NCI-H1092 treated with DMSO at 0.1 percent for 48 hours (cell line): ENCODE measurements around the gene FAM107B.
"Not testable (repeated sequence)": the region's sequence is repeated elsewhere in the genome, so short reads cannot be mapped to it uniquely, and the experiment has no call there.

ENCODE experiments used
- DNase-seq: peaks from one replicate; lab custom pipeline; 2025; lab: John Stamatoyannopoulos, UW

FAM107B gene

DNA sequence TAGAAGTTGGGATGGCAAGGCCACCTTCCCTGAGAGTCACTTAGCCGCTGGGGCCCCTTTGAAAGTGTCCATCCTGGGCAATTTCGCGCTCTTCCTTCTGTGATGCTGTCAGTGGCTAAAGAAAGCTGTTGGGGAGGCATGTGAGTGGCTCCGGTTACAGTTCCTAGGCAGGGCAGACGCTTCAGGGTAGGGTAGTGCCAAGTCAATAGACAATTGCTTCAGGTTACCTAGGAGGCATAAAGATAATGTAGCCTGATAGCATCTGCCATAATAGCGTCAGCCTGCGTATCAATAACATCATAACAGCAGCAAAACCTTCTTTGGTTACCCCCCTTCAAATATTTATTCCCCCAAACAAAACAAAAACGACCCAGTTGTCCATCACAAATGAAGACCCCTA, at the start of gene FAM107B:
FAM107B (minus strand) TSS at position 101 of the 400 bp plus-strand sequence. CDS start 234 bp downstream, outside the sequence.
- DNase-seq = peak; percentile 19

DNA sequence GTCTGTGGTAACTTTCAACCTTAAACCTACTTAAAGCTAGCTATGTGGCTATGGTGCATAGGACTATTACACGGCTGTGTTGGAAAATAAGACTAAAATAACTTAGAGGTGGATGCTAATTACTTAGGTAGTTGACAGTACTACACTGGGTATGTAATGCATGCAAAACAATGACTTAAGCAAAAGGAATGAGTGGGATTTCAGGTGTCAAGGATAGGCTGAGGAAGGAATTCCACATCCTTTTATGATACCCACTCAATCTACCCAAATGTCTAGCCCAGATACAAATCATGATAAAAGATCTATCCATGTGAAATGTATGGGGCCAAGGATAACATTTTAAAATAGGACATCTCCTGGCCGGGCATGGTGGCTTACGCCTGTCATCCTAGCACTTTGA, 49.3 kb upstream of the FAM107B start:
- no peak for DNase-seq

DNA sequence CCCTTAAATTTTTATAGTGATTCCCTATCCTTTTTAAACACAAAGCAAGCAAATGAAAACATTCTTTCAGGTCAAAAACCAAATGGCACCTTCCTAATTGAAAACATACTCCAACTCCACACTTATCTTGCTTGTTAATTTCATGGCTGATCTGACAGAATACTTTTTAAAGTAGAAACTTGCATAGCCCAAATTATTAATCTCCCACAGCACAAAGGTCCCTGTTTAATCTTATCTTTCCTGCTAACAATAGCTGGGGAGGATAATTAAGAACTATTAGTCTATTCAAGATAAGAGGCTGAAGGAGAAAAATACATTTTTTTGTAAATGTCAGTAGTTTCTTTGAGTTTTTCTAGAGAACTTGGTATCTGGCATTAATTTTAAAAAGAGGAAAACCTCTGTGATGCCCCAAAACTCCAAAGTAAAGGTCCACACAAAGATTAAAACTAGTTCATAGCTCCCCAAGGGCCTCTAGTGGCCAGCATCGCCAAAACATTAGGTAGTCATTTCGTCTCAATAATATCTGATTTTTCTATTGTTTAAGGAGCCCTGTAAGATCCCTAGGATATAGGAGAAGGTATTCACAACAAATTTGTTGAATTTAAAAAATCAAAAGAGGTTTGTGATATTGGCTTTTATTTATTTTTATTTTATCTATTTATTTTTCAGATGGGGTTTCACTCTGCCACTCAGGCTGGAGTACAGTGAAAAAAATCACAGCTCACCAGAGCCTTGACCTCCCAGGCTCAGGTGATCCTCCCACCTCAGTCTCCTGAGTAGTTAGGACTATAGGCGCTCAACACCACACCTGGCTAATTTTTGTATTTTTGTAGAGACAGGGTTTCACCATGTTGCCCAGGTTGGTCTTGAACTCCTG, 48.4 kb upstream of the FAM107B start:
- DNase-seq = peak; percentile 36

- DNase-seq = no peak
Observed at GRCh38 chr10:14821635-14822375, 47.1 kb upstream of the FAM107B start.

GRCh38 chr10:14820775-14821154, 46.1 kb upstream of the FAM107B start:
- no peak for DNase-seq

DNA sequence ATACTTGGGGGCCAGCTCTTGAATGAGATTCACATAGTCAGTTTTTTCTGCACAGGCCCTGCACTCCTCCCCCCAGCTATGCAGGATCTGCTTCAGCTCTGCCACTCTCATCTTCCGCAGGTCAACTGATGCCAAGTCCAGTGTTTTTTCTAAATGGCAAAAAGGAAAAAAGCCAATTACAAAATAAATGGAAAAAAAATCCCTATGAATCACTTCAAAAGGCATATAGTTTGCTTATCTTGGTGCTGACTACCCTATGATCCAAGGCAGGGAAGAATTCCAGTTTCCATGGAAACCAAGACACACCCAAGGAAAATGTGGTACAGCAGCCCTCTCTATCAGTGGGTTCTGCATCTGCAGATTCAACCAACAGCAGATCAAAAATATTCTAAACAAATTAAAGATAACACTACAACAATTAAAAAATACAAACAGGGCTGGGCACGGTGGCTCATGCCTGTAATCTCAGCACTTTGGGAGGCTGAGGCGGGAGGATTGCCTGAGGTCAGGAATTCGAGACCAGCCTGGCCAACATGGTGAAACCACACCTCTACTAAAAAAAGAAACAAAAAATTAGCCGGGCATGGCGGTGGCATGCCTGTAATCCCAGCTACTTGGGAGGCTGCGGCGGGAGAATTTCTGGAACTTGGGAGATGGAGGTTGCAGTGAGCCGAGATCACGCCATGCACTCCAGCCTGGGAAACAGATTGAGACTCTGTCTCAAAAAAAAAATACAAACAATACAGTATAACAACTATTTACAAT, 45.5 kb upstream of the FAM107B start:
- no peak for DNase-seq

- not testable (repeated sequence) for DNase-seq
Observed at GRCh38 chr10:14816717-14817116, 42.0 kb upstream of the FAM107B start.

- DNase-seq = no peak
Observed at GRCh38 chr10:14815681-14816080, 41.0 kb upstream of the FAM107B start.

DNA sequence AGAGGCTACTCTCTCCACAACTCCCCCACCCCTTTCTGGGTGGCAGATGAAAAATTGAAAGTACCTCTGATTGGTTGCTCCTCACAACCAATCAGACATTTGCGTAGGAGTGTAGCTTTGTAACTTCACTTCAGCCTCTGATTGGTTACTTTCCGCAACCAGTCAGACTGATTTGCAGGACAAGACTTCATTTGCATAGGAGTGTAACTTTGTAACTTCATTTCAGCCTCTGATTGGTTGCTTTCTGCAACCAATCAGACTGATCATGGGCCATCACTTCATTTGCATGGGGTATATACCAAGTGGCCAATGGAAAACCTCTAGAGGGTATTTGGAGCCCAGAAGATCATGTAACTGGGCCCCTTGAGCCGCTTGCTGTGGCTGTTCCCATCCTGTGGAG, 37.6 kb upstream of the FAM107B start:
- DNase-seq = no peak

GRCh38 chr10:14810969-14811953, 36.6 kb upstream of the FAM107B start:
- DNase-seq = no peak

DNA sequence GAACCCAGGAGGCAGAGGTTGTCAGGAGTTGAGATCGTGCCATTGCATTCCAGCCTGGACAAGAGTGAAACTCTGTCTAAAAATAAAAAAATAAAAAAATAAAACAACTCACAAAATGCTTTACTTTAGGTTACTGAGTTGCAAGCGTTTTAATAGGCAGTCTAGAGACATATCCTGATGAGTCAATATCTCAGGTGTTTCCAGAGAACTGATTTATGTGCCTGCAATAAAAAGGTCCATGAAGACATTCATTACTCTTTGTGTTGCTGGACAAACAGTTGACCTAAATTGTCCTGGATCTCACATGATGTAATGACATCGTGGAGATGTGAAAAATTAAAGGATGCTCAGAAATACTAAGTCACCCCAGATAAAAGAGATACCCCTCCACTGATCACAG, 31.6 kb upstream of the FAM107B start:
- no peak for DNase-seq

- no peak for DNase-seq
Observed at GRCh38 chr10:14803827-14804226, 29.1 kb upstream of the FAM107B start.

DNA sequence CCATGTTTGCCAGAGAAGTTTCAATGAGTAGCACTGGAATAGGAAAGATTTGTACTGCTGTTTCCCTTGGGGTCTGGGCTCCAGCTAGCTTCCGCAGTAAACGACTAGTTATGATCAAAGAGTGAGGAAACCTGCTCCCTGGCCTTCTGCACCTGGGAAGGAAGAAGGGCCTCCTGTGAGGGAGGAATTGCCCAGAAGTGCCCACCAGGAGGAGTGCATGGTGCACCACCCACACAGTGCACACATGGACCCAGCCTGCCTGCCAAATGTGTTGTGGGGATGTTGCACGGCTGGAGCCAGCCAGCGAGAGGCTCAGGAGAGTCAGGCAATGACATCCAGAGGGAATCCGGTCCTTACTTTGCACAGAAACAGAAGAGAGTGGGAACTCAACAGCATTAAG, 27.0 kb upstream of the FAM107B start:
- no peak for DNase-seq

GRCh38 chr10:14800397-14800796, 25.7 kb upstream of the FAM107B start:
- DNase-seq = no peak

- DNase-seq = no peak
Observed at GRCh38 chr10:14798636-14799035, 23.9 kb upstream of the FAM107B start.

DNA sequence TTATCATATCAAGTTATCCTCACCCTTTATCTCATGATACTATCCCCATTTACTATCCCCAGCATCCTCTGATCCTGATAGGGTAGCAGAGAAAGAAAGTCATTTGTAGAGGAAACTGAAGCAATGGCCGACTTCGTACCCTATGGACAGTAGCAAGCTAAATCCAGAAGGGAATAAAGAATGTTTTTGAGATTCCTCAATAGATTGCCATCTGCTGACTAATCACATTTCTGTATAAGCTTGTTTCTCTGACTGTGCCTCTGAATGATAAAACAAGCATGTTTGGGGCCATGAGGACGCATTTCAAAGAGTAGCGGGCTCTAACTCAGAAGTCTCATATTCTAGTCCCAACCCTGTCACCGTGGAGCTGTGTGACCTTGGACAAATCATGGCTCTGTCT, 13.2 kb upstream of the FAM107B start:
- DNase-seq = no peak

DNA sequence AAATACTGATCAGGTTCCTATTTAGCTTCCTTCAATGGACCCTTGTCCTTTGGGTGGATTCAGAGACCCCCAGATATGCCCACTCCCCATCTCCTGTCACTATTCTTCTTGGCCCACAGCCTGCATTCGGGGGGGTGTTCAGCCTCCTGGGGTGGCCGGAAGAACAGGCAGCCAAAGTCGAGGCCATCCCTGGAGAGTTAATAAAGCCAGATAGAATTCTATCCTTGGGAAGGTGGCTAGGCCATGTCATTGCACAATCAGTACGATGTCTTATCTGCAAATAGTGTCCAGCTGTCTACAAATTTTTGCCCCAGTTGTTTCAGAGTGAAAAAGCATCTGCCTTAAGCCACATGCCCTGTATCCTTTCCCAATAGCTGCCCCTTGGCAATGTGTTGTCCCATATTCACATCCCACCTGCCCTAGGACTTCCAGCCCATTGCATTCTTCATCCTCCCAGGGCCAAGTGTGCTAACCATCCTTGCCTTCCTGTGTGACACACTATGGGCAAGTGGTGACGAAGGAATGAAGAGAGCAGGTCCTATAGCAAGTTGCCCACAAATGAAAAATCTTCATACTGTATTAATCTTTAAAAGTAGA, 9.9 kb upstream of the FAM107B start:
- DNase-seq = no peak

- DNase-seq = no peak
Observed at GRCh38 chr10:14782691-14783363, 8.1 kb upstream of the FAM107B start.

GRCh38 chr10:14781763-14782162, 7.1 kb upstream of the FAM107B start:
- no peak for DNase-seq

DNA sequence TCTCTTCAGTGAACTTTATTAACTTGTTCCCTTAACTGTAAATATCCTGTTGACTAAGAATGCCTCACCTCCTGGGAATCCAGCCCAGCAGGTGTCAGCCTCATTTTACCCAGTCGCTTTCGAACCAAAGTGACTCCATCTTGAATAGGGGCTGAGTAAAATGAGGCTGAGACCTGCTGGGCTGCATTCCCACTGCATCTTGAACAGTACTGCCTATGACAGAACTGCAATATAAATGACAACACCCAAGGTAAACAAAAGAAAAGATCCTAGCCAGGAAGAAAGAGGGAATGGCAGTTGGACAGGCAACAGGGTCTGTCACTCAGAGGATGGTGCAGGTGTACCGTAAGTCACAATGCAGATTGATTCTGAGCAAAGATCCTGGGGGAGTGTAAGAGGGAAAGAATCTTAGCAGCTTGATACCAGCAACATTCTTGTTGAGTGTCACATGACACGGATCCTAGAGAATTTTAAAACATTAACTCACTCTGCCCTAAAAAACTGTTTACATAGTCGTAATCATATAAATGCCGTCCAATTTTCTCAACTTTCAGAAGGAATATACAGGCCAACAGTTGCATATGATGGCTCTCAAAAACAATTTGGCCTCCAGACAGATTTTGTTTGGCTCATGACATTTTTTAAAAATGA, 4.4 kb upstream of the FAM107B start:
- no peak for DNase-seq
